Activated T-helper 1 cell treated with anti-CD3 and anti-CD28 coated beads, Interleukin-12 subunit alpha, Interleukin-12 subunit beta, Interleukin-2, Interleukin-4 antibody, amounts not matched to agents 30 ng/mL and 10 ng/mL and 1 ng/mL, durations not matched to agents 14 hours and 24 hours and 36 hours (primary cell): Measurements from ENCODE around the gene ABCA4. TPM values are rescaled to one million over a fixed set of nuclear protein-coding genes. Genes with fewer than 3 reads are reported as not detected.
"Not testable (repeated sequence)": the region's sequence is repeated elsewhere in the genome, so short reads cannot be mapped to it uniquely, and the experiment has no call there.

Source experiments
- DNase-seq: peaks from one replicate; pipeline ENCODE4 v3.0.0; 2021; ENCODE audit warnings: low spot score
- H3K27ac Mint-ChIP-seq: one replicate; pipeline ENCODE4 v1.8.0; 2021; ENCODE audit warnings: mild to moderate bottlenecking, mixed read lengths
- H3K27me3 Mint-ChIP-seq: one replicate; pipeline ENCODE4 v1.8.0; 2022; ENCODE audit warnings: mild to moderate bottlenecking, moderate library complexity, mixed read lengths; ENCODE audit not compliant: insufficient read depth
- H3K36me3 Mint-ChIP-seq: one replicate; pipeline ENCODE4 v1.8.0; 2021; ENCODE audit warnings: low read depth, mixed read lengths
- H3K4me1 Mint-ChIP-seq: one replicate; pipeline ENCODE4 v1.8.0; 2021; ENCODE audit warnings: low read depth, mixed read lengths
- H3K4me3 Mint-ChIP-seq: one replicate; pipeline ENCODE4 v1.8.0; 2021; ENCODE audit warnings: mild to moderate bottlenecking, moderate library complexity, mixed read lengths
- H3K9me3 Mint-ChIP-seq: one replicate; pipeline ENCODE4 v1.8.0; 2021; ENCODE audit warnings: mixed read lengths
- intact Hi-C: fragments of 100-400 bp; cut with micrococcal nuclease; formaldehyde crosslinking; loops from one replicate; pipeline ENCODE4 v1.15.1; 2024
- total RNA-seq: library from RNA; stranded (reverse); gene quantifications from 2 replicates; pipeline ENCODE4 v1.2.3, GENCODE V29; 2022

The ABCA4 gene
- total RNA-seq, 1 donor from 2014 or later, result not detected

DNA sequence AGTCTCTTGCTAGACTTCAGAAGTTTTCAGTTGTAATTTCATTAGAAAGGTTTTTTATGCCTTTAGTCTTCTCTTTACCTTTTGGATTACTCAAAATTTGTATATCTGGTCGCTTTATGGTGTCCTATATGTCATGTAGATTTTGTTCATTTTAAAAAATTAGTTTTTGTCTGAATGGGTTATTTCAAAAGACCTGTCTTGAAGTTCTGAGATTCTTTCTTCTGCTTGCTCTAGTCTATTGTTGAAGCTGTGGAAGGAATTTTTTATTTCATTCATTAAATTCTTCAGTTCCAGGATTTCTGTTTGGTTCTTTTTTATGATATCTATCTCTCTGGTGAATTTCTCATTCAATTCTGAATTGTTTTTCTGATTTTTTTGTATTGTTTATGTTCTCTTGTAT is 165.2 kb downstream of the ABCA4 start:
- no peak overlapping the region for H3K4me3 Mint-ChIP-seq
- H3K36me3 Mint-ChIP-seq, result peaks cover 2% of the 10 kb centered on the region

DNA sequence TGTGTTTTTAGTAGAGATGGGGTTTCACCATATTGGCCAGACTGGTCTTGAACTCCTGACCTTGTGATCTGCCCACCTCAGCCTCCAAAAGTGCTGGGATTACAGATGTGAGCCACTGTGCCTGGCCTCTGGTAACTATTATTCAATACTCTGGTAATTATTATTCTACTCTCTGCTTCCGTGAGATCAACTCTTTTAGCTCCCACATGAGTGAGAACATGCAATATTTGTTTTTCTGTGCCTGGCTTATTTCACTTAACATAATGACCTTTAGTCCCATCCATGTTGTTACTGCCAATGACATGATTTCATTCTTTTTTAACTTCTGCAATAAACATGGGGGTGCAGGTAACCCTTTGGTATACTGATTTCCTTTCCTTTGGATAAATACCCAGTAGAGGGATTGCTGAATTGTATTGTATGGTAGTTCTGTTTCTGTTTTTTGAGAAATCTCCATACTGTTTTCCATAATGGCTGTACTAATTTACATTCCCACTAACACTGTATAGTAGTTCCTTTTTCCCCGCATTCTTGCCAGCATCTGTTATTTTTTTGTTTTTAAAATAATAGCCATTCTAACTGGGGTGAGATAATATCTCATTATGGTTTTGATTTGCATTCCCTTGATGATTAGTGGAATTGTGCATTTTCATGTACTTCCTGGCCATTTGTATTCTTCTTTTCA is 173.8 kb downstream of the ABCA4 start:
- H3K4me3 Mint-ChIP-seq, H3K27me3 Mint-ChIP-seq, DNase-seq, H3K27ac Mint-ChIP-seq, H3K4me1 Mint-ChIP-seq, H3K36me3 Mint-ChIP-seq, intact Hi-C loops, H3K9me3 Mint-ChIP-seq: not testable (repeated sequence)

More for the DNA sequence above, 165.2 kb downstream of the ABCA4 start:
- intact Hi-C loops, result no loop called here
- no peaks in the 10 kb centered on the region for H3K4me1 Mint-ChIP-seq
- peaks cover 40% of the 10 kb centered on the region for H3K9me3 Mint-ChIP-seq
- DNase-seq, result no peak
- no peak overlapping the region for H3K27ac Mint-ChIP-seq
- peaks cover 6% of the 10 kb centered on the region for H3K27me3 Mint-ChIP-seq

Other genes with a start within 250 kb of the ABCA4 start
- gene DNTTIP2, start 241.9 kb downstream of the ABCA4 start, total RNA-seq, result 80.3 and 90.8 TPM in 2 replicates
- 20.2 and 23.8 TPM in 2 replicates for gene GCLM, start 211.7 kb downstream of the ABCA4 start, total RNA-seq
- gene ARHGAP29, start 116.4 kb upstream of the ABCA4 start, total RNA-seq, result not detected in 2 replicates